Endometrial microvascular endothelial cells (primary cell): ENCODE data around the gene BLOC1S3. TPM values are rescaled to one million over a fixed set of nuclear protein-coding genes. Genes with fewer than 3 reads are reported as not detected.

Experiments used
- in situ Hi-C: cut with HindIII; loops from 2 replicates; pipeline ENCODE4 v1.10.0; 2017; ENCODE audit warnings: low sequenced_read_pairs, low pct_unique_long_range_greater_than_20kb; ENCODE audit errors: inconsistent ontology term
- total RNA-seq: library from RNA; depleted of rRNA; stranded (reverse); fragments of >200 nt; gene quantifications from one replicate; pipeline ENCODE4 v1.2.3, GENCODE V29; 2015; ENCODE audit errors: inconsistent ontology term

Gene BLOC1S3
- total RNA-seq, 1 donor from 2014 or later, result 2.5 TPM

DNA sequence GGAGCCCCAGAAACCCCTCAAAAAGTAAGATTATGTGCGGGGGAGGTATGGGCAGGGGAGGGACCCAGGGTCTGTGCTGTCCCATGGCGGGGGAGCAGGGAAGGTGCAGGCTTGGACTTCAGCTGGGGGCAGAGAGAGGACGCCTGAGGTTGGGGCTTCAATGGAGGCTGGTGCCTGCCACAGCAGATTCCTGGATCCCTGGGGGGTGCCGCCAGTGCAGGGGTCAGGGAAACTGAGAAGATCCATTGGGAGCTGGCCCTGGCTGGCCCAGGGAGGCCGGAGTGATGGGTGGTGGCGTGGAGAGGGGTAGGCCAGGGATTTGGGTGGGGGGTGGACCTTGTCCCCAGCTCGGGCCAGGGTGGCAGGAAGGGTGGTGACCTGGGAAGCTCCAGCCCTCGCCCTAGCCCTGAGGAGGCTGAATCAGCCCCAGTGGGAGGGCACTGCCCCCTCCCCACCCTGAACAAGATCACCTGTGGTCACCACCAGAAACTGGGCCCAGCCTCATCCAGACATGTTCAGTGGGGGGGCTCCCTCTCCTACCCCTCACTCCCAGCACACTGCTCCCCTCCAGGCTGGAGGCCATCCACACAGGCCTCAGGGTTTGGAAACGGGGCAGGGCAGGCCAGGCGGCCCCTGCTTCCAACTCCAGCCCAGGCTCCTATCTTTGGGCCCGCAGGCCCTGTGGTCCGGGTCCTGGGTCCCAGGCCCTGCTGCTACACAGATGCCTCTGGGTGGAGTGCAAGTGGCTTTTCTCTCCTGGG is 19.2 kb upstream of the BLOC1S3 start:
- in situ Hi-C loops, result no loop called here

GRCh38 chr19:45159971-45160324 is 18.6 kb upstream of the BLOC1S3 start:
- in situ Hi-C loops, result no loop called here

DNA sequence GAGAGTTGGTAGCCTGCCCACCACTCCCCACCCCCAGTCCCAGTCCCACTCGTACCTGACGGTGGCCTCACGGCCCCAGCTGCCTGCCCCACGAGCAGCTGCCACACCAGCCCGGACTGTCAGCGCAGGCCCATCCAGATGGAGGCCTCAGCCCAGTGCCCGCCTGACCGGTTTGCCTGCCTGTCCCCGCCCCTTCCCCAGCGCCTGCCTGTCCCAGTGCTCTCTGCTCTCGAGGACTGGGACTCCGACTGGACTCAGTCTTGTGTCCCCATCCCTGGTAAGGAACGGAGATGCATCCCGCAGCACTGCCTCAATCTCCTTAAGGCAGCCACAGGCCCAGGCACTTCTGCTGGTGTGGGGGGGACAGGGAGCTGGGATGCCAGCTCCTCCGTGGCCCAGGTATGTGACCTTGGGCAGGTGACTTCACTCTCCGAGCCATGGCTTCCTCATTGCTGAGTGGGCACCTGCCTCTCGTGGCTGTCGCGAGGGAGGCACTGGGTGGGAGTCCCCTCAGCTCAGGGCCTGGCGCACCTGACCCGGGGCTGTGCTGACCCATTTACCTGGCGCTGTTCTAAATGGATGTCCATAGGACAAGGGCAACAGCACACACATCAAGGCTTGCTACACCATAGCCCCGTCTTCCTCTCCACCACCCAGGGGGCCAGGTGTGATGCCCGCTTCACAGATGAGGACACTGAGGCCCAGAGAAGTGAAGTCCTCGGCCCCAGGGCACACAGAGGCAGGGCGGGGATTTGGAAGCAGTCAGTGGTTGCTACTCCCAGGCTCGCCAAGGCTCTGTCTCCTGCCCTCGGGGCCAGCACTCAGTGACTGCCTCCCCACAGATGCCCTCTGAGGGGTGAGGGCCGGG is 17.5 kb upstream of the BLOC1S3 start, which contains the start of gene NKPD1:
Gene NKPD1, minus strand, starts transcription at position 113 of the 868 bp plus-strand sequence. CDS start 832 bp downstream, outside the sequence.
- in situ Hi-C loops, result no loop called here

DNA sequence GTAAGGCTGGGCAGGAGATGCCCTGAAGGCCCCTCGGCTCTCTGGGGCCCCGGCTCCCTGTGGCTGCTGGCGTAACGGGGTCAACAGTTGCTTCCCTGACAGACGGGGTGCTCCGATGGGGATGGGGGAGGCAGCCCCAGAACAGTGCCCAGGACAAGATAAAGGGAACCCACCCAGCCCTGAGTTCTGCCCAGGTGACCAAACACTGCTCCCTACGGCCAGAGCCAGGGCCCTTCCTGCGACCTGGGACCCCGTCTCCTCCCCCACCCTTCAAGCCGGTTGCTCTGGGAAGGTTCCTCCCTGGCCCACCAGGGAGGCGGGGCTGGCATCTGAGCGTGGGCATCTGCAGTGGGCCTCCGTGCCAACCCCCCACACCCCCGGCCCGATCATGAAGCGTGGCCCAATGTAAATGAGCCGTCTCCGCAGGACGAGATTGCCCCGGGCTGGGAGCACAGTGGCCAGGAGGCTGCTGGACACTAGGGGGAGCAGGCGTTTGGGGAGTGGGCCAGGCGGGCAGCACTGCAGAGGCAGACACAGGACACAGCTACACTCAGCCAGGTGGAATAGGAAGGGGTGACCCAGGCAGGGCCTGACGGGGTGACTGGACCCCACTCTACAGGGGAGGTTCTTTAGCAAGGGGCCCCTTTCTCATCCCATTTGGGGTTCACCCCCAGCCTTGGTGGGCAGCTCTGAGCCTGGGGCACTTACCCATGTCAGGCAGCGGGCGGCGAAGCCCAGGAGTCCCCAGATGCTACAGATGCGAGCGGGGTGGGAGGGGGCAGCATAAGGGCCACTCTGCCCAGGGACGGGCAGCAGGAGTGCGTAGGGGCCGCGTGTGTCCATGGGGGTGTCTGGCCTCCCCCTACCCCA is 16.6 kb upstream of the BLOC1S3 start:
- in situ Hi-C loops, result no loop called here

DNA sequence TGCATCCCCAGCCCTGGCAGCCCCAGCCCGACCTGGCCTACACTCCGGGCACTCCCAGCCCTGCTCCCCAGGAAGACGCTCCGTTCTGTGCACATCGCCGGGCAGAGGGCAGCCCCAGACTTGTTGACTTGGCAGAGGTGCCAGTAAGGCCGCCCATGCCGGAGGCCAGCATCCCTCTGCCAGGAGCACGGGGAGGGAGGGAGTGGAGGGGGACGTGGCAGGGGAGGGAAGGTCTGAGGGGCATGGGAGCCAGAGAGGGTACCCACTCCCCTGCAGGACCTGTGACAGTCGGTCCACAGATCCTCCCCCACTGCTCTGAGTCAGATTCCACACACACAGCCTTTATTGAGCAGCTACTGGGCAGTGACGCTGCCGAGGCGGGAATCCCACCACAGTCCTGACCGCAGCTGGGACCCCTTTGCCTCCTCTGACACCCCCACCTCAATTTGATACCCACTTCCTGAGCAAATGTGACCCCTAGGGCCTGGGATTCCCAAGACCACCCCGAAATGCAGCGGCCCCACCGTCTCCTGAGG is 15.9 kb upstream of the BLOC1S3 start:
- in situ Hi-C loops, result no loop called here

DNA sequence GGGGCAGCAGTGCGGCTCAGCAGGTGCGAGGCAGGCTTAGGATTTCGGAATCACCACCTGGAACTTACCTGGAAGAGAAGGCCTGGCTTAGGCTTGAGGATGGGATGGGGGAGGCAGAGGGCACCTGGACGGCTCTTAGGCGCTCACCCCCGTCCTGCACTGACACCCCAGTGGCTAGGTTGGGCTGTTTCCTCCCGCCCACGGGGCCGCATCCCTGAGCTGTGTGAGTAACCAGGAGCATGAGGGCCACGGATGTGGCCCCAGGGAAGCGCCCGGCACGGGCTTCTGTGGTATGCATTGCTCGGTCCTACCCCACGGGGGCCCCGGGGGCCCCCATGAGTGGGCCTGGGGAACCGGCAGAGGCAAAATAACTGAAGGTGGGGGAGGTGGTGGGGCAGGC is 15.4 kb upstream of the BLOC1S3 start:
- in situ Hi-C loops, result no loop called here

- in situ Hi-C loops, result no loop called here
Measured at GRCh38 chr19:45163751-45164460, 14.7 kb upstream of the BLOC1S3 start.

DNA sequence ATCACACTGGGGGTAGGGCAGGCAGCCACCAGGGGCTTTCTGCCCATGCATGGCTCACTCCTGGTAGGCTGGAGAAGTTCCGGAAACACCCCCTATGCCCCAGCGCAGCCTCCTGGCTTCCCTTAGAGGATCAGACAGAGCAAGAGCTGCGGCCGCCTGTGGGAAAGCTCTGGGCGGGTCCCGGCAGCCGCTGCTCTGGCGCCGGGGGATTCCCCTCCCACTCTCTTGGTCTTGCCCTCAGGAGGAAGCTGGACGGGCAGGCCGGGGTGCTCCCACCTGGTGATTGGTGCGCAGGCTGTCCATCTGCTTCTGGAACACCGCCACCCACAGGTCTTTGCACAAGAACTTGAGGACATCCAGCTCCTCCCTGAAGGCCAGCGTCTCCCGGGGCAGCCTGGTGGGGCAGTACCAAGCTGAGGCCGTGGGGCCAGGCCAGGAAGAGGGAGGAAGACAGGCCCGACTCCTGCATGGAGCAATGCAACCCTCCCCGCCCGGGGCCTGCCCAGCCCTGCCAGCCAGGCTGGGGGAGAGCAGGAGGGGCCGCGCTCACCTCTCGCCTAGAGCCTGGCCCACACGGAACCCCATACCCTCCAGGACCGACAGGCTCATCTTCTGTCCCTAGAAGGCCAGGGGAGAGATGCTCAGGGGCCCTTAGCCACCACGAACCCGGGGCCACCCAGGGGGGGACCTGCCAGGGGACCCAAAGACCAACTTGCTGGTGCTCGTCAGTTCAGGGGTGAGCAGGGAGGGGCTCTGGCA is 13.8 kb upstream of the BLOC1S3 start:
- in situ Hi-C loops, result no loop called here

- in situ Hi-C loops, result no loop called here
Measured at GRCh38 chr19:45166723-45167252, 11.8 kb upstream of the BLOC1S3 start.

- in situ Hi-C loops, result no loop called here
Measured at GRCh38 chr19:45168767-45169351, 9.7 kb upstream of the BLOC1S3 start.

GRCh38 chr19:45169602-45170001 is 9.0 kb upstream of the BLOC1S3 start:
- in situ Hi-C loops, result no loop called here

DNA sequence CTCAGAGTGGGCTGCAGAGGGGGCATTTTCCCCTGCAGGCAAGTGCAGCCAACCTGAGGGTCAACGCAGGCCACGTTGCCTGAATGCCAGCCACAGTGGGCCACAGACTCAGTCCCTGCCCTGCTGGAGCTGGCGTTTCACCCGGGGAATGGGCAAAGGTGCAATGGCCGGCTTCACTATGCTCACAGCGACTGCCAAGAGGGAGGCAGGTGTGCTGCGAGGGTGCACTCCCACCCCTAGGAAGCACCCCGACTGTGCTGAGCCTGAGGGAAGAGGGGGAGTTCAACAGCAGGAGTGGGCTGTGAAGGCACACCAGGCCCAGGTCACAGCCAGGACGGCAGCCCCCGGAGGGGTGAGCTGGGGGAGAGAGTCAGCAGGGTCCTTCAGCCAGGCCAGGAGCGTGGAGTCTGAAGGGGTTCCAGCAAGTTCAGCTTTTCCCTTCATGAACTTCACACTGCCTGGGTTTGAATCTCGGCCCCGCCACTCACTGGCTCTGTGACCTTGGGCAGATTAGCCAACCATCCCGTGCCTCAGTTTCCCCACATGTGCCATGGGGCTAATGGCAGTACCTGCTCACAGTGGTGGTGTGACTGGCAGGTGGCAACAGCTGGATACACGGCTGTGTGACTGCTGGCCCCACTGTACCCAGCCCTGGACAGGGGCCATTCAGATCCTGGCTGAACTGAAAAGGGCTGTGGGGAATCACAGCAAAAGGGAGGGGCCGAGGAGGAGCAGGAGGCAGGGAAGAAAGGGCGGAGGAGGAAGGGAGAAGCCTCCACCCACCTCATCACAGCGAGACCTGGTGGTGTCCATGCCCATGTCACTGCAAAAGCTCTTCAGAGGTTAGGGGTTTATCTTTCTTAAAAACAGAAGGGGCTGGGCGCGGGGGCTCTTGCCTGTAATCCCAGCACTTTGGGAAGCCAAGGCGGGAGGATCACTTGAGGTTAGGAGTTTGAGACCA is 8.2 kb upstream of the BLOC1S3 start:
- in situ Hi-C loops, result no loop called here

- in situ Hi-C loops, result no loop called here
Measured at GRCh38 chr19:45171211-45171623, 7.4 kb upstream of the BLOC1S3 start.

- in situ Hi-C loops, result no loop called here
Measured at GRCh38 chr19:45172173-45172572, 6.4 kb upstream of the BLOC1S3 start.

DNA sequence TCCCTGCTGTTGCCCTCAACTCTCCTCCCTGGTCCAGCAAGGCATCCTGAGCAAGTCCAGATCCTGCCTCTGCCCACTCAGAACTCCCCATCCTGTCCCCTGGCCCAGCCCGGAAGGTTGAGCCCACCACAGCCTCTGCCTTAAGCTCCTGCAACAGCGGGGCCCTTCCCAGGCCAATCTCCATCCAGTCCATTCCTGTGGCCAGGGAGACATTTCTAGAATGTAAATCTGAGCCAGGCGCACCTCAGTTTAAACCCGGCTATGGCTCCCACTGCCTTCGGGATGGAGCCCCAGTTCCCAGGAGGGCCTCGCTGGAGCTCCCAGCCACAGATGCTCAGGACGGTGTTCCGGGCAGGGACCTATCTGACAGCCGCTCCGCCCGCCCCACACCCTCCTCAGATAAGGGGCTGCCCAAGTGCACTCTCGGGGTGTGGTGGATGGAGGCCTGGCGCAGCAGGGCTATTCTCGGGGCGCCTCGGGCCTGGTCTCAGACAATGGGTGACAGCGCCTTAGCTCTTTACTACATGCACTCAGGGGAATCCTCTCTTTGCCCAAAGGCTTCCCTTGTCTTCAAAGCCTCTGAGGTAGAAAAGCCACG is 5.9 kb upstream of the BLOC1S3 start:
- in situ Hi-C loops, result no loop called here

DNA sequence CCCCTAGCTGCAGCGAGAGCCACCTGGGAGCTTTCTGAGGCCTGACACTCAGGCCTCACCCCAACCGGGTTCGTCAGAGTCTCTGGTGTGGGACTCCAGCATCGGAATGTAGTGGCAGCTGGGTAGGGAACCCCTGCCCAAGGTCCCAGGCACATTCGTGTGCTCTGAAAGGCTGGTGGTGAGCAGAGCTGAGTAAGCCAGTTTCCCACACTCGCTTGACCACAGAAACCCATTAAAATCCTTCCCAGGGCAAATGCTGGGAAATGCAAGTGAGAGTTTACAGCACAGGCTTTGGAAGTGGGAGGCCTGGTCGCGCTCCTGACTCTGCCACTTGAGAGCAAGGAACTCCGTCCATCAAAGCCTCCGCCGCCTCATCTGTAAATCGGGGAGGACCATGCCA is 4.8 kb upstream of the BLOC1S3 start:
- in situ Hi-C loops, result no loop called here
